Measurements from ENCODE around the gene PRAMEF14. TPM values are rescaled to one million over a fixed set of nuclear protein-coding genes. Genes with fewer than 3 reads are reported as not detected.

Gene PRAMEF14, protein sequence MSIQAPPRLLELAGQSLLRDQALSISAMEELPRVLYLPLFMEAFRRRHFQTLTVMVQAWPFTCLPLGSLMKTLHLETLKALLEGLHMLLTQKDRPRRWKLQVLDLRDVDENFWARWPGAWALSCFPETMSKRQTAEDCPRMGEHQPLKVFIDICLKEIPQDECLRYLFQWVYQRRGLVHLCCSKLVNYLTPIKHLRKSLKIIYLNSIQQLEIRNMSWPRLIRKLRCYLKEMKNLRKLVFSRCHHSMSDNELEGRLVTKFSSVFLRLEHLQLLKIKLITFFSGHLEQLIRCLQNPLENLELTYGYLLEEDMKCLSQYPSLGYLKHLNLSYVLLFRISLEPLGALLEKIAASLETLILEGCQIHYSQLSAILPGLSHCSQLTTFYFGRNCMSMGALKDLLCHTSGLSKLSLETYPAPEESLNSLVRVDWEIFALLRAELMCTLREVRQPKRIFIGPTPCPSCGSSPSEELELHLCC
- not detected in 2 replicates for total RNA-seq

DNA sequence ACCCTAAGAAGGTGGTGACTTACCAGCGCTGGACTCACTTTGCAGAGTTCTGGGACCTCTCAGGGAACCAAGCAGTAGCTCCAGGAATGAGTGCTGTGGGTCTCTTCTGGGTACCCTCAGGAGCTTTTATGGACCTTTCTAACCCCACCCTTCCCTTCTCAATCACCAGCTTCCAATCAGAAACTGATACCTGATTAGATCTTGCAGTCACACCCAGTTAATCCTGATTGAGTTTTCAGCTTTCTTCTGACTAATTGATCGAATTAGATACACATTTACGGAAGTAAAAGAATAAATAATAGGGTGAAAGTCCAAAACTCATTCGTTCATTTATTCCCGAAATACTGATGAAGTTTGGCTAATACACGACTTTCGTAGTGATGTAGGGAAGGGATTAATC is at the start of gene PRAMEF14:
Gene PRAMEF14 (minus strand): TSS at position 101 of the 400 bp plus-strand sequence. CDS start 1,820 bp downstream, outside the sequence.

DNA sequence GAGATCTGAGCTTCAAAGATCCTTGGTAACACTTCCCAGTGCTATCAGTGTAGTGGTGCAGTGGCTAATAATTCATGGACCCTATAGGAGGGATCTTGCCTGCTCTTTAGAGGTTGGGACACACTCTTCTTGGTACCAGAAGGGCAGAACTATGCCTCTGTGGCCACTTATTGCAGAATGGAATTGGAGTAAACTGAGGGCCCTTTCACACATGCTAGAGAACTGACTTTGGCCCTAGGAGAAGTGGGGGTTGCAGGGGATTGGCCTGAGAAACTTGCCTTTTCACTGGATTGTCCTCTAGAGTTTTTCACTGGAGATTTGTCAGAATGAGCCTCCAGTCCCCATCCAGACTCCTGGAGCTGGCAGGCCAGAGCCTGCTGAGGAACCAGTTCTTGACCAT is 42.4 kb upstream of the PRAMEF14 start, which contains the start of gene PRAMEF17:
Gene PRAMEF17 (plus strand): TSS at position 301 of the 400 bp plus-strand sequence. CDS start 26 bp downstream, at position 327.

DNA sequence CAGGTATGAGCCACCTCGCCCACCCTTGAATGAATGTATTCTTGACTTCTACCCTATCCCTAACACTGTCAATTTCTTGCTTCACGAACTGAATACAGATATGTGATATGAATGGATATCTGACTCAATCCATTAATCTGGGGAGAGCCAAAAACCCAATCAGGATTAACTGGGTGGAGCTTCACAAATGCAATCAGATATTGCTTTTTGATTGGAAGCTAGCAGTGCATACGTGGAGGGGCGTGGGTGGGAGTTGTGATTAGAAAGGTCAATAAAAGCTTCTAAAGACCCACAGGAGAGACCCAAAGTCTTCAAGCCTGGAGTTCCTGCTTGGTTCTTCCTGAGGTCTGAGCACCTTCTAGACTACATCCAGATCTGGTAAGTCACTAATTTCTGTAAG is 31.7 kb downstream of the PRAMEF14 start, which contains the start of gene PRAMEF15:
Gene PRAMEF15 (plus strand): TSS at position 301 of the 400 bp plus-strand sequence. CDS start 2,827 bp downstream, outside the sequence.

DNA sequence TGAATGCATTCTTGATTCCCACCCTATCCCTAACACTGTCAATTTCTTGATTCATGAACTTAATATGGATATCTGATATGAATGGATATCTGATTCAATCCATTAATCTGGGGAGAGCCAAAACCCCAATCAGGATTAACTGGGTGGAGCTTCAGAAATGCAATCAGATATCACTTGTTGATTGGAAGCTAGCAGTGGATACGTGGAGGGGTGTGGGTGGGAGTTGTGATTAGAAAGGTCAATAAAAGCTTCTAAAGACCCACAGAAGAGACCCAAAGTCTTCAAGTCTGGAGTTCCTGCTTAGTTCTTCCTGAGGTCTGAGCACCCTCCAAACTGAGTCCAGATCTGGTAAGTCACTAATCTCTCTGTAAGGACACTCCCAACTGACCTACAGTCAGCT is 43.7 kb downstream of the PRAMEF14 start, which contains the start of gene PRAMEF33:
Gene PRAMEF33 (plus strand): TSS at position 301 of the 400 bp plus-strand sequence. CDS start 2,416 bp downstream, outside the sequence.

Other genes starting within 250 kb of the PRAMEF14 start
- gene HNRNPCL2, start 230.3 kb downstream of the PRAMEF14 start, total RNA-seq: not detected in 2 replicates
- not detected in 2 replicates for gene PRAMEF26, start 191.1 kb downstream of the PRAMEF14 start, total RNA-seq
- not detected in 2 replicates for gene HNRNPCL4, start 181.5 kb downstream of the PRAMEF14 start, total RNA-seq
- not detected in 2 replicates for gene PRAMEF9, start 175.3 kb downstream of the PRAMEF14 start, total RNA-seq
- gene PRAMEF13, start 145.7 kb downstream of the PRAMEF14 start, total RNA-seq: not detected in 2 replicates
- gene PRAMEF18, start 121.0 kb downstream of the PRAMEF14 start, total RNA-seq: not detected in 2 replicates
- not detected in 2 replicates for gene PRAMEF5, start 92.9 kb downstream of the PRAMEF14 start, total RNA-seq
- not detected in 2 replicates for gene PRAMEF8, start 62.0 kb downstream of the PRAMEF14 start, total RNA-seq
- gene PRAMEF33, start 43.6 kb downstream of the PRAMEF14 start, total RNA-seq: not detected in 2 replicates
- not detected in 2 replicates for gene PRAMEF15, start 31.6 kb downstream of the PRAMEF14 start, total RNA-seq
- gene PRAMEF19, start 24.8 kb upstream of the PRAMEF14 start, total RNA-seq: not detected in 2 replicates
- gene PRAMEF17, start 42.5 kb upstream of the PRAMEF14 start, total RNA-seq: not detected in 2 replicates
- not detected in 2 replicates for gene PRAMEF20, start 63.3 kb upstream of the PRAMEF14 start, total RNA-seq
- 1.1 TPM in 1 of 2 replicates, not detected in the other for gene LRRC38, start 166.9 kb upstream of the PRAMEF14 start, total RNA-seq
- gene PDPN, start 236.7 kb upstream of the PRAMEF14 start, total RNA-seq: 32.9 and 44.9 TPM in 2 replicates